BE2C (cell line): ENCODE data around the gene SYNE1.

ENCODE experiments used
- DNase-seq: peaks from one replicate; pipeline ENCODE4 v3.0.0-alpha.2; 2020
- H3K27me3 ChIP-seq: fragments of 250-450 bp; sonication (Bioruptor Pico); 2 replicates; pipeline ENCODE4 v1.5.1; 2020; ENCODE audit warnings: mild to moderate bottlenecking
- H3K36me3 ChIP-seq: fragments of 250-450 bp; sonication (Bioruptor Pico); 2 replicates; pipeline ENCODE4 v1.5.1; 2020; ENCODE audit warnings: mild to moderate bottlenecking
- H3K4me1 ChIP-seq: fragments of 250-450 bp; sonication (Bioruptor Pico); 2 replicates; pipeline ENCODE4 v1.5.1; 2020
- H3K4me3 ChIP-seq: 2 replicates; pipeline ENCODE4 v1.5.1; 2011; ENCODE audit warnings: low read depth, low read length
- H3K9me3 ChIP-seq: fragments of 250-450 bp; sonication (Bioruptor Pico); 2 replicates; pipeline ENCODE4 v1.5.1; 2020
- TF ChIP-seq, protein P1 (sequence below): IDR thresholded peaks from 2 replicates; pipeline ENCODE4 v1.5.1; 2012; ENCODE audit warnings: mild to moderate bottlenecking, low read depth, low read length

Gene SYNE1

DNA sequence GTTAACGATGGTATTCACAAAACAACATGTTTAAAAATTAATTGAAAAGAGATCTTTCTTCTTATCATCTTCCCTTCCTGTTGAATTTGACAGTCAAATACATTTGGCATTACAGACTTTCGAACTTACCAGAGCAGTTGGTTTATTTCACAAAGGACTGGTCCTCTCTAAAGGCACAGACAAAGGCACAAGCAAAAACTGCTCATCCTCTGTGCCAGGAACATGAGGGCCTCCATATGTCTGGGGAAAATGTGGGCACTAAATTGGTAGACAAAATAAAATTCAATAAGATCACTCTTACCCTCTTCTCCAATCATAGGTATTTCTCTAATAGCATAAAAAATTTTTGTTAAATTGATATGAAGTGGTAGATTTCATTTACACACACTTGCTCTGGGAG, 40.4 kb downstream of the SYNE1 start:
- TF ChIP-seq, protein P1, sequence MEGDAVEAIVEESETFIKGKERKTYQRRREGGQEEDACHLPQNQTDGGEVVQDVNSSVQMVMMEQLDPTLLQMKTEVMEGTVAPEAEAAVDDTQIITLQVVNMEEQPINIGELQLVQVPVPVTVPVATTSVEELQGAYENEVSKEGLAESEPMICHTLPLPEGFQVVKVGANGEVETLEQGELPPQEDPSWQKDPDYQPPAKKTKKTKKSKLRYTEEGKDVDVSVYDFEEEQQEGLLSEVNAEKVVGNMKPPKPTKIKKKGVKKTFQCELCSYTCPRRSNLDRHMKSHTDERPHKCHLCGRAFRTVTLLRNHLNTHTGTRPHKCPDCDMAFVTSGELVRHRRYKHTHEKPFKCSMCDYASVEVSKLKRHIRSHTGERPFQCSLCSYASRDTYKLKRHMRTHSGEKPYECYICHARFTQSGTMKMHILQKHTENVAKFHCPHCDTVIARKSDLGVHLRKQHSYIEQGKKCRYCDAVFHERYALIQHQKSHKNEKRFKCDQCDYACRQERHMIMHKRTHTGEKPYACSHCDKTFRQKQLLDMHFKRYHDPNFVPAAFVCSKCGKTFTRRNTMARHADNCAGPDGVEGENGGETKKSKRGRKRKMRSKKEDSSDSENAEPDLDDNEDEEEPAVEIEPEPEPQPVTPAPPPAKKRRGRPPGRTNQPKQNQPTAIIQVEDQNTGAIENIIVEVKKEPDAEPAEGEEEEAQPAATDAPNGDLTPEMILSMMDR = no peak
- no peaks in the 10 kb centered on the region for H3K4me1 ChIP-seq

DNA sequence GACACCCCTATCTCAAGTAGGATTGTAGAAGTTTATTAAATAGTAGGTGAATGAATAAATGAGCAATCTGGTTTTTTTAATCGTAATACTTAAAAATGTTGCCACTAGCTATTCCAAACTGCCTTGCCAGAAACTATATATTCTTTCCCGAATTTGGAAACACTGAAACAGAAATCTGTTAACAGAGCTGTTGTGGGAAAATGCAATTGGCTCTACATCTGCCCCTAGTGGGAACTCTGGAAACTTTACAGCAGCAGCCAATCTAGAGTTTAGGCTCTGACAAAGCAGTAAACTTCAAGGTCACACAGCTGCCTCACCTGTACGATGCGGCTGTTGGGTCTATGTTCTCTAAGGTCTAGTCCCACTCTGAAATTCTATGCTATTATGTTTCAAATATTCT, 41.7 kb downstream of the SYNE1 start:
- no peak for DNase-seq
- no peaks in the 10 kb centered on the region for H3K9me3 ChIP-seq
- TF ChIP-seq, protein P1 = peak; percentile 61
- no peaks in the 10 kb centered on the region for H3K36me3 ChIP-seq
- H3K4me1 ChIP-seq = no peaks in the 10 kb centered on the region
- H3K4me3 ChIP-seq = no peak overlapping the region
- H3K27me3 ChIP-seq = peaks cover 3% of the 10 kb centered on the region; the same call in 1 of the 2 replicates

More for the DNA sequence above, 40.4 kb downstream of the SYNE1 start:
- Histone ChIP-seq H3K27me3 (peaks cover 3% of the 10 kb centered on the region; the same call in 1 of the 2 replicates), H3K36me3 (no peaks in the 10 kb centered on the region), H3K9me3 (no peaks in the 10 kb centered on the region), H3K4me3 (no peak overlapping the region)
- DNase-seq = no peak

DNA sequence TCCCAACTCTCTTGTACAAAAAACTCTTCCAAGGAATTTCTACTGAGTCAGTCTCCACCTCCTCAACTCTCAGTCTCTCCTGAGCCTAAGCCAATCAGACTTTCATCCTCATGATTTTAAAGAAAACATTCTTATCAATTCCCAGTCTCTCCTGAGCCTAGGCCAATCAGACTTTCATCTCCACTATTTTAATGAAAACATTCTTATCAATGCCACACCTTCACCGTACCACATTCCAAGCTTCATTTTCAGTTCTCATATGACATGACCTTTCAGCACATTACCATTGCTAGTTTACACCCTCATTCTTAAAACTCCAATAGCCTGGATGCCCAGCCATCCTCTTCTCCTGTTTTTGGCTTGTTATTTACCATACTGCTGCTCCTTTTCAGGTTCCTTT, 42.5 kb downstream of the SYNE1 start:
- no peak overlapping the region for H3K4me3 ChIP-seq
- TF ChIP-seq, protein P1 = no peak
- no peaks in the 10 kb centered on the region for H3K36me3 ChIP-seq
- no peaks in the 10 kb centered on the region for H3K9me3 ChIP-seq
- no peak for DNase-seq
- H3K4me1 ChIP-seq = no peaks in the 10 kb centered on the region
- H3K27me3 ChIP-seq = peaks cover 3% of the 10 kb centered on the region; the same call in 1 of the 2 replicates

DNA sequence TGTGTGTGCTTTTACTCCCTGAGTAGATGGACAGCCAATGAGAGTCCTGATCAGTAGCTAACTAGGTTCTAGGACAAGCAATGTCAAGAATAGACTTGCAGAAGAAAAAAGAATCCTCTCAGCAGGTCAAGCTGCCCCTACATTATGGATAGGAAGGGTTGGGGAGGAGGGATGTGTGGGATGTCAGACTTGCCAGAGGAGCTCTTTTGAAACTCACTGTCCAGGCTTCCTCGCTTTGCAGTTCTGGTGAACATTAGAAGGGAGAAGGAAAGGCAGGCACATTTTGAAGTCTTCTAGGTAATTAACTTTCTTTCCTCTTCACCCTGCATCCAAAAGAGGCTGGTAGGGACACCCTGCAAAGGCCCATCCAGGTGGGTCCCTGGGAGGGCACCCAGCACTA, 48.7 kb downstream of the SYNE1 start:
- no peaks in the 10 kb centered on the region for H3K4me1 ChIP-seq
- TF ChIP-seq, protein P1 = no peak
- H3K36me3 ChIP-seq = no peaks in the 10 kb centered on the region
- H3K9me3 ChIP-seq = no peaks in the 10 kb centered on the region
- H3K4me3 ChIP-seq = no peak overlapping the region
- no peak for DNase-seq
- no peaks in the 10 kb centered on the region for H3K27me3 ChIP-seq

DNA sequence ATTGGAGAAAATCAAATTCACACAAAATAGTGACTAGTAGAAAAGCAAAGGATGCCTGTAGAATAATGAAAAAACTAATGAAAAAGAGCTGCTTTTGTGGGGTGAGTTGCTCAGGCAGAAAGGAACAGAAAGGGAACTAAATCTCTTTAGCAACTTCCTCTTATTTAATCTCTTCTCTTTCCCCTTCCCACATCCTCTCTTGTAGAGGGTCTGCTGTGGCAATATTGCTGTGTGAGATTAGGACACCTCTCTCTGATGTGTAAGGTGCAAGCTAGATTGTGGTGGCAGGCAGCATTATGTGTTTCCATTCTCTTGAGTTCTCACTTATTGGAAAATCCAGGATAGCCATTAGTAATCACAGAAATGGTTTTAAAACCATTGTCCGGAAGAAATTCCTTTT, 49.7 kb downstream of the SYNE1 start:
- H3K9me3 ChIP-seq = no peaks in the 10 kb centered on the region
- no peaks in the 10 kb centered on the region for H3K27me3 ChIP-seq
- H3K4me1 ChIP-seq = no peaks in the 10 kb centered on the region
- TF ChIP-seq, protein P1 = no peak
- H3K4me3 ChIP-seq = no peak overlapping the region
- no peaks in the 10 kb centered on the region for H3K36me3 ChIP-seq
- DNase-seq = no peak

DNA sequence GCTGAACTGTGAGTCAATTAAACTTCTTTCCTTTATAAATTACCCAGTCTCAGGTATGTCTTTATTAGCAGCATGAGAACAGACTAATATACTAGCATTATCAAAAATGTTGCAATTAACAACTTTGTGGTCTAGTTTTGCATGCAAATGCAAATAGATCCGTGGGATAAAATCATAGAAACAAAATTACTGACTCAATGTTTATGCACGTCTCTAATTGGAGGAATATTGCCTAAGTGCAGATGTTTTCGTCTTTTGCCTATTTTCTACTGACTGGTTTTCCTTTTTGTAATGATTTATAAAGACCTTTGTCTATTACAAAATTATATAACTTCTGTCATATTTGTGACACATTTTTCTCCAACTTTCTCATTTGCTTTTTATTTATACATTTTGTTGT, 51.9 kb downstream of the SYNE1 start:
- TF ChIP-seq, protein P1 = no peak
- Histone ChIP-seq H3K4me1 (no peaks in the 10 kb centered on the region), H3K27me3 (no peaks in the 10 kb centered on the region), H3K9me3 (no peaks in the 10 kb centered on the region), H3K4me3 (no peak overlapping the region), H3K36me3 (no peaks in the 10 kb centered on the region)
- no peak for DNase-seq
